ENCODE measurements around the gene ATP12A.

- TF ChIP-seq POLR2A (IDR thresholded peaks at IDR 0.05; ENCODE audit: low read length) (no peak), GATA1 (IDR thresholded peaks at IDR 0.05; ENCODE audit: low read depth, low read length) (no peak)
Observed at GRCh38 chr13:24693862-24694471, 13.8 kb downstream of the ATP12A start.
